AG09309 (cell line): Measurements from ENCODE around the gene MCAM.
A peak's percentile ranks its signal among the peaks of the same experiment; 100 is the strongest.

ENCODE experiments used
- DNase-seq: peaks from one replicate; pipeline ENCODE4 v3.0.0-alpha.2; 2010; ENCODE audit warnings: low read depth
- H3K4me3 ChIP-seq: 2 replicates; pipeline ENCODE4 v1.5.1; 2011; ENCODE audit warnings: mild to moderate bottlenecking, low read depth, low read length, moderate library complexity; ENCODE audit not compliant: control insufficient read depth
- TF ChIP-seq, protein P1 (sequence below): IDR thresholded peaks from 2 replicates; pipeline ENCODE4 v1.5.1; 2011; ENCODE audit warnings: mild to moderate bottlenecking, low read depth, low read length, inconsistent platforms; ENCODE audit not compliant: insufficient read depth, control insufficient read depth; ENCODE audit errors: missing control alignments

Gene MCAM, protein sequence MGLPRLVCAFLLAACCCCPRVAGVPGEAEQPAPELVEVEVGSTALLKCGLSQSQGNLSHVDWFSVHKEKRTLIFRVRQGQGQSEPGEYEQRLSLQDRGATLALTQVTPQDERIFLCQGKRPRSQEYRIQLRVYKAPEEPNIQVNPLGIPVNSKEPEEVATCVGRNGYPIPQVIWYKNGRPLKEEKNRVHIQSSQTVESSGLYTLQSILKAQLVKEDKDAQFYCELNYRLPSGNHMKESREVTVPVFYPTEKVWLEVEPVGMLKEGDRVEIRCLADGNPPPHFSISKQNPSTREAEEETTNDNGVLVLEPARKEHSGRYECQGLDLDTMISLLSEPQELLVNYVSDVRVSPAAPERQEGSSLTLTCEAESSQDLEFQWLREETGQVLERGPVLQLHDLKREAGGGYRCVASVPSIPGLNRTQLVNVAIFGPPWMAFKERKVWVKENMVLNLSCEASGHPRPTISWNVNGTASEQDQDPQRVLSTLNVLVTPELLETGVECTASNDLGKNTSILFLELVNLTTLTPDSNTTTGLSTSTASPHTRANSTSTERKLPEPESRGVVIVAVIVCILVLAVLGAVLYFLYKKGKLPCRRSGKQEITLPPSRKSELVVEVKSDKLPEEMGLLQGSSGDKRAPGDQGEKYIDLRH

DNA sequence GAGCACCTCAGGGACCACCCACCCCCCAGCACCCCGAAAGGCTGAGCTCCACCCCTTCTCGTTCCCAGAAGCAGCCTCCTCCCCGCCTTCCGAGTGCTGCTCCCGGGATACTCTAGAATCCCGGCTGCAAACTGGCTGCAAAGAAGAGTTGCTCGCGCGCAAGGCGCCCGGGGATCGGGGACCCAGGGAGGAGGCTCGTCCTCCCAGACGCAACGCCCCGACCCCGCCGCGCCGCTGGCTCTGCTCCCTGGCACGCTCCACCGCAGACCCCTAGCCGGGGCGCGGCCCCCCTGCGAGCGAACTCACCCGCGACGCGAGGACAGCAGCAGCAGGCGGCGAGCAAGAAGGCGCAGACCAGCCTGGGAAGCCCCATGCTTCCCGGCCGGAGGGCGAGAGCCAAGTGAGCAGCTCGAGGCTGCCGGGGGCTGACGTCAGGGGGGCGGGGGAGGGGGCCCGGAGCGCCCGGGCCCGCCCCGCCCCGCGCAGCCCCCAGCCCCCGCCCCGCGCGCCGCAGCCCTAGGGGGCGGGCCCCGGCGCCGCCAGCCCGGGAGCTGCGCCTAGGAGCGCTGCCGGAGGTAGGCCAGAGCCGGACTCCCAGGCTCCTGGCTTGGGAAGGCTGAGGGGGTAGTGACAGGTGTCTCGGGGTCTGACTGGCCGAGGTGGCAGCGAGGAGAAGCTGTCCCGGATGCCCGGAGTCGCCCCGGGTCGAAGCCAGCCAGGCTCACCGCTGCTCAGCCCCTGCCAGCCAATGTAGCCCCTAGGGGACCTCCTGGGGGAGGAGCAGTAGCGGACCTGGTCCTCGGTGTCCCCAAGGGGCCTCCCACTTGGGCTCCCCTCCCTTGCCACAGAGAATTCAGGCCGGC, at the start of gene MCAM:
TSS of gene MCAM (minus strand) at position 402 of the 863 bp plus-strand sequence. CDS start at position 373, 29 bp downstream.
- peak within 1 kb of the TSS; percentile 40 for H3K4me3 ChIP-seq
- TF ChIP-seq, protein P1, sequence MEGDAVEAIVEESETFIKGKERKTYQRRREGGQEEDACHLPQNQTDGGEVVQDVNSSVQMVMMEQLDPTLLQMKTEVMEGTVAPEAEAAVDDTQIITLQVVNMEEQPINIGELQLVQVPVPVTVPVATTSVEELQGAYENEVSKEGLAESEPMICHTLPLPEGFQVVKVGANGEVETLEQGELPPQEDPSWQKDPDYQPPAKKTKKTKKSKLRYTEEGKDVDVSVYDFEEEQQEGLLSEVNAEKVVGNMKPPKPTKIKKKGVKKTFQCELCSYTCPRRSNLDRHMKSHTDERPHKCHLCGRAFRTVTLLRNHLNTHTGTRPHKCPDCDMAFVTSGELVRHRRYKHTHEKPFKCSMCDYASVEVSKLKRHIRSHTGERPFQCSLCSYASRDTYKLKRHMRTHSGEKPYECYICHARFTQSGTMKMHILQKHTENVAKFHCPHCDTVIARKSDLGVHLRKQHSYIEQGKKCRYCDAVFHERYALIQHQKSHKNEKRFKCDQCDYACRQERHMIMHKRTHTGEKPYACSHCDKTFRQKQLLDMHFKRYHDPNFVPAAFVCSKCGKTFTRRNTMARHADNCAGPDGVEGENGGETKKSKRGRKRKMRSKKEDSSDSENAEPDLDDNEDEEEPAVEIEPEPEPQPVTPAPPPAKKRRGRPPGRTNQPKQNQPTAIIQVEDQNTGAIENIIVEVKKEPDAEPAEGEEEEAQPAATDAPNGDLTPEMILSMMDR, result no peak
- DNase-seq, result no peak

DNA sequence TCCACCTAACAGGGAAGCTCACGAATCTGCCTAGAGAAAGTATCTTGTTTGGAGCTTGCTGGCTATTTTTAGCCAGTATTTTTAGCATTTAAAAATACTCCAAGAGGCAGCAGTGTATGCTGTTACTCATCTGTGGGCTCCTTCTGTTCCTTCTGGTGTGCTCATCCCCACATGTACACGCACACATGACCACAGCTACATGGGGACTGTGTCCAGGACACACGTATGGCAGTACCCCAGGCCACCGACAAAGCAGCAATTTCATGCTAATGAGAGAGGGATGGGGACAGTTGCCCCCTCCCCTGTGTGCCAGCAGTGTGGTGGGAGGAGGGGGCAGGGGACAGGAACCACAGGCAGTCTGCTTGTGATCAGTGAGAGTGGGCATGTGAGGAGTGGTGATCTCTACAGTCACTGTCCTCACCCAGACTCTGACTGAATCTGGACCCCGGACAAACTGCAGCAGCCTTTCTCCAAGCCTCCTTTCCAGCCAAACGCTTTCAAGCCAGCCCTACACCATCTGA, 48.2 kb upstream of the MCAM start:
- no peak for DNase-seq

DNA sequence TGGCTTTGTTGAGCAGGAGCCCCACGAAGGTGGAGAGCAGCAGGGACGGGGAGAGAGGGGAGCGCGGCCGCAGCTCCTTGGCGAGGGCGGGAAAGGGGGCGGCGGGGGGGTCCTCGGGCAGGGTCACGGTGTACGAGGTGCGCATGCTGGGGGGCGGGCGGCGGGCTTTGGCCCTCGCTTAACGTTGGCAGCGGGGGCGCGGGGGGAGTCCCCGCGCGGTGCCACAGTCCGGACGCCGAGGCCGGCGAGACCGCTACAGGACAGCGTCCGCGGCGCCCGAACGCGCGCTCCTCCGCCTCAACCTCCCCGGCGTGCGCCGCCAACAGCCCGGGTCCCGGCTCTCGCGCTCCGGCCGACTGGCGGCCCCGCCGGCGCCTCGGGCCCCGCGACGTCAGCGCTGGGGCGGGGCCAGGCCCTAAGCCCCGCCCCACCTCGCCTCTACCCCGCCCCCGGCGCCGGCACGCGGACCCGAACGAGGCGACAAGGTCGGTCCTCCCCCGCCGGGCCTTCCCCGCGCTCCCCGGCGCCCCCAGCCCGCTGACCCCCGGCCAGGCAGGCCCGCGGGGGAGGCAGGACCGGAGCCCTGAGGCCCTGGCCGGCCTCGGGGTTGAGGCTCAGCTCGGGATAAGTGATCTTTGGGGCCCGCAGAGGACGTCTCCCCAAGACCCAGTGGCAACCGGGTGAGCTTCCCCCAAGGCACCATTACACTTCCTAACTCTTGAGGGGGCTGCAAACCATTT, 47.1 kb upstream of the MCAM start:
- no peak for DNase-seq
- TF ChIP-seq, protein P1, result no peak
- no peak overlapping the region; the same call in 1 of the 2 replicates for H3K4me3 ChIP-seq

More for the DNA sequence above, 48.2 kb upstream of the MCAM start:
- TF ChIP-seq, protein P1, result no peak
- no peak overlapping the region for H3K4me3 ChIP-seq

DNA sequence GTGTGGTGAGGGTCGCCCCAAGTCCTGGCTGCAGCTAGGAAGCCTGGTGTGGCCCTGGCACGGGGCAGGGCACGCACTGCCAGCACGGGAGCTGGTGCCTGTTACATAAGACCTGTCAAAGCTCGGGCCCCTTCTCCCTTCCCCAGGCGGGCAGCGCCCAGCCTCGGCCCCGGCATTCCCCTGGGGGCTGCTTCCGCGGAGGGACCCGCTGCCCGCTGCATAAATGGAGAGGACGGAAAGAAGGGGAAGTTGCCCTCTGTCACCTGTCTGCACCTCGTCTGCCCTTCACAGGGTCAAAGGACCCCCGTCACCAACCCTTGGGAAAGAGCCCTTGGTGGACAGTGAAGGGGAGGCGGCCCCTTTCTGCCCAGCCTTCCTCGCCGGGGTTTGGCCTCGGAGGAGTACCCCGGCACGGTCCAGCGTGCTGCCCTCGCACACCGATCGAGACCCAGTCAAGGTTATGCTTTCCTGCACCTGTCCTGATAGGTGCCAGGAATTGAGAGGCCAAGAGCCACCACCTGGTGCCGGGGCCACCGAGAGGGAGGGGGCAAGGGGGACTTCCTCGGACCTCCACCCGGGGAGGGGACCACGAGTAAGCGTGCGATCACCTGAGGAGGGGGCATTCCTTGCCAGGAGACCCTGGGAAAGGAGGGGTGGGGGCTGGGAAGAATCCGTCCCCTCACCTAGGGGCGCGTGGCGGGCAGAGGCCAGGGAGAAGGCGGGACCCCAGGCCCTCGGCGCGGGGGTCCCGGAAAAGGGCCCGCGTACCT, 46.3 kb upstream of the MCAM start:
- TF ChIP-seq, protein P1, result no peak
- H3K4me3 ChIP-seq, result no peak overlapping the region
- no peak for DNase-seq

DNA sequence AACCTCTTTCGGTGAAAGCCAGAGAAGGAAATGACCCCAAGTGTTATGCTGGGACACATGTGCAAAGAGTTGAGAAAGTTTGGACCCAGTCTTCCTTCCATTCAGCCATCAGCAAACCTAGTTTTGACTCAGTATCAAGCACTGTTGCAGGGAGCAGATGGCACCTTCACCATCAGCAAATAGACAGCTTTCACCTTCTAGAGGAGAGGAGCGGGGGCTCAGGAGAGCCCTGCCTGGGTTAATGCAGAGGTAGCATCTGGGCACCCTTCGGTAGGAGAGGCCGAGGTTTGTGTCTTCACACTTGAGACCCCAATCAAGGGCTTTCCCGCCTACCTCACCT, 45.8 kb upstream of the MCAM start:
- TF ChIP-seq, protein P1, result no peak
- no peak for DNase-seq
- no peak overlapping the region for H3K4me3 ChIP-seq
